ENCODE results near the gene KRTAP4-7. TPM values are rescaled to one million over a fixed set of nuclear protein-coding genes. Genes with fewer than 3 reads are reported as not detected.

Gene KRTAP4-7
- polyA plus RNA-seq, 2 of the 4 experiments (the other 2 are of a cell fraction), result not detected

- H3K9me3 ChIP-seq, result no peaks in the 10 kb centered on the region
- no peak overlapping the region for H3K4me3 ChIP-seq
- FAIRE-seq (no peak), DNase-seq (ENCODE audit: low read depth in 1 of 2, low spot score in 1 of 2) (no peak), ATAC-seq (peak in 1 of 2 experiments; percentile 40; a peak in 1 of 6 replicates)
- TF ChIP-seq HOXA7 (CRISPR knock-in tag; IDR thresholded peaks at IDR 0.05) (no peak), ZSCAN20 (CRISPR knock-in tag; IDR thresholded peaks at IDR 0.05) (no peak), GATA3 (IDR thresholded peaks at IDR 0.05; ENCODE audit: borderline replicate concordance) (no peak), CHD2 (IDR thresholded peaks at IDR 0.05; ENCODE audit: low read length, partially characterized antibody) (no peak), TFCP2L1 (CRISPR knock-in tag; IDR thresholded peaks at IDR 0.05) (no peak), NPAS2 (CRISPR knock-in tag; IDR thresholded peaks at IDR 0.05; ENCODE audit: borderline replicate concordance) (no peak), EHMT2 (IDR thresholded peaks at IDR 0.05; ENCODE audit: low read depth) (no peak), JUN (IDR thresholded peaks at IDR 0.05) (no peak), POLR2A (IDR thresholded peaks at IDR 0.05; ENCODE audit: low read length) (no peak), TP53 (CRISPR knock-in tag; IDR thresholded peaks at IDR 0.05) (no peak), ZNF302 (CRISPR knock-in tag; IDR thresholded peaks at IDR 0.05) (no peak), FOSB (CRISPR knock-in tag; IDR thresholded peaks at IDR 0.05) (no peak), USF2 (IDR thresholded peaks at IDR 0.05) (no peak), RNF2 (IDR thresholded peaks at IDR 0.05; ENCODE audit: borderline replicate concordance, low read depth) (no peak), HOXB13 (CRISPR knock-in tag; IDR thresholded peaks at IDR 0.05; ENCODE audit: low read depth) (no peak), HES2 (IDR thresholded peaks at IDR 0.05) (no peak), E2F6 (IDR thresholded peaks at IDR 0.05; ENCODE audit: borderline replicate concordance, low read depth) (no peak), MAFK (IDR thresholded peaks at IDR 0.05; ENCODE audit: partially characterized antibody) (no peak), SMC3 (IDR thresholded peaks at IDR 0.05) (no peak), CTCF (IDR thresholded peaks at IDR 0.05) (no peak)
- POLR2A ChIA-PET, result no interaction called here
- CTCF ChIA-PET, result interaction anchor here (0.6 to 1.3 kb wide), 5 partner anchors 19 to 591 kb away, joined by 3 to 5 read pairs (median 3); no protein-coding TSS in a partner anchor
- H3K4me1 ChIP-seq, result no peaks in the 10 kb centered on the region
- H3K27ac ChIP-seq, result no peak overlapping the region
- no peak overlapping the region for H3K4me2 ChIP-seq
- 94% methylated on average over 5 of the region's 5 CpGs for WGBS (ENCODE audit: missing lambda C conversion rate)
These were observed 12.2 kb upstream of the KRTAP4-7 start for GRCh38 chr17:41071606-41072360.

GRCh38 chr17:41073676-41074075 is 10.3 kb upstream of the KRTAP4-7 start:
- ATAC-seq (no peak), DNase-seq (ENCODE audit: low read depth in 1 of 2, low spot score in 1 of 2) (no peak), FAIRE-seq (no peak)
- no peaks in the 10 kb centered on the region for H3K9me3 ChIP-seq
- WGBS (ENCODE audit: missing lambda C conversion rate), result 82% methylated on average over 2 of the region's 2 CpGs
- H3K4me3 ChIP-seq, result no peak overlapping the region
- POLR2A ChIA-PET, result no interaction called here
- no peak for TF ChIP-seq SMC3 (IDR thresholded peaks at IDR 0.05)
- no peak for TF ChIP-seq MAFK (IDR thresholded peaks at IDR 0.05; ENCODE audit: partially characterized antibody)
- no peak for TF ChIP-seq CHD2 (IDR thresholded peaks at IDR 0.05; ENCODE audit: low read length, partially characterized antibody)
- no peak for TF ChIP-seq USF2 (IDR thresholded peaks at IDR 0.05)
- TF ChIP-seq ATOH8 (CRISPR knock-in tag; IDR thresholded peaks at IDR 0.05; ENCODE audit: low read depth), result no peak
- TF ChIP-seq NPAS2 (CRISPR knock-in tag; IDR thresholded peaks at IDR 0.05; ENCODE audit: borderline replicate concordance), result no peak
- TF ChIP-seq CEBPB (IDR thresholded peaks at IDR 0.05), result no peak
- no peak for TF ChIP-seq NFE2L2 (conservative IDR thresholded peaks at IDR 0.05; ENCODE audit: low read length)
- no peak overlapping the region for H3K27ac ChIP-seq
- H3K4me1 ChIP-seq, result no peaks in the 10 kb centered on the region
- no peak overlapping the region for H3K4me2 ChIP-seq
- CTCF ChIA-PET, result no interaction called here
